SK-N-SH treated with all-trans-retinoic acid at 6 μM for 48 hours (cell line): Measurements from ENCODE around the gene ELF1.

Experiments used
- CREB5 ChIP-seq: fragments of 250-450 bp; sonication (Bioruptor Pico); IDR thresholded peaks from 2 replicates; pipeline ENCODE4 v1.5.1; 2020; ENCODE audit warnings: low read depth, mild to moderate bottlenecking, moderate library complexity
- CSDC2 ChIP-seq: fragments of 250-450 bp; sonication (Bioruptor Pico); IDR thresholded peaks from 2 replicates; pipeline ENCODE4 v1.5.0; 2020; ENCODE audit warnings: mild to moderate bottlenecking, moderate library complexity
- CSRNP3 ChIP-seq: fragments of 250-450 bp; sonication (Bioruptor Pico); IDR thresholded peaks from 2 replicates; pipeline ENCODE4 v1.5.1; 2021; ENCODE audit warnings: mild to moderate bottlenecking, moderate library complexity
- PATZ1 ChIP-seq: fragments of 250-450 bp; sonication (Bioruptor Pico); IDR thresholded peaks from 2 replicates; pipeline ENCODE4 v1.8.0; 2020; ENCODE audit warnings: mild to moderate bottlenecking, moderate library complexity, borderline replicate concordance
- PPARA ChIP-seq: fragments of 250-450 bp; sonication (Bioruptor Pico); IDR thresholded peaks from 2 replicates; pipeline ENCODE4 v1.5.0; 2020; ENCODE audit warnings: mild to moderate bottlenecking, borderline replicate concordance
- RARB ChIP-seq: fragments of 250-450 bp; sonication (Bioruptor Pico); IDR thresholded peaks from 2 replicates; pipeline ENCODE4 v1.8.0; 2021; ENCODE audit warnings: mild to moderate bottlenecking, moderate library complexity
- ZC3H10 ChIP-seq: fragments of 250-450 bp; sonication (Bioruptor Pico); IDR thresholded peaks from 2 replicates; pipeline ENCODE4 v1.5.1; 2021; ENCODE audit warnings: mild to moderate bottlenecking, moderate library complexity
- ZFP3 ChIP-seq: fragments of 250-450 bp; sonication (Bioruptor Pico); IDR thresholded peaks from 2 replicates; pipeline ENCODE4 v1.5.0; 2020; ENCODE audit warnings: mild to moderate bottlenecking, moderate library complexity
- ZNF70 ChIP-seq: fragments of 450-650 bp; formaldehyde crosslinking; IDR thresholded peaks from 2 replicates; pipeline ENCODE4 v1.5.0; 2020; ENCODE audit warnings: mild to moderate bottlenecking, moderate library complexity

- no peak for TF ChIP-seq PATZ1 (CRISPR knock-in tag)
- TF ChIP-seq PPARA (CRISPR knock-in tag) = no peak
- no peak for TF ChIP-seq ZNF70
- no peak for TF ChIP-seq CSDC2 (CRISPR knock-in tag)
- no peak for TF ChIP-seq ZC3H10 (CRISPR knock-in tag)
- no peak for TF ChIP-seq CREB5 (CRISPR knock-in tag)
- no peak for TF ChIP-seq ZFP3 (CRISPR knock-in tag)
- TF ChIP-seq CSRNP3 (CRISPR knock-in tag) = no peak
- TF ChIP-seq RARB (CRISPR knock-in tag) = no peak
Observed at GRCh38 chr13:41012536-41012935, 6.6 kb downstream of the ELF1 start.
